HG03280 (cell line): Measurements from ENCODE around the gene PEPD.

Source experiments
- ATAC-seq: cut with Tn5 transposase; IDR thresholded peaks from one replicate; pipeline ENCODE4 v1.9.1; 2021; ENCODE audit warnings: mild to moderate bottlenecking, moderate library complexity; ENCODE audit not compliant: unreplicated experiment

PEPD gene

DNA sequence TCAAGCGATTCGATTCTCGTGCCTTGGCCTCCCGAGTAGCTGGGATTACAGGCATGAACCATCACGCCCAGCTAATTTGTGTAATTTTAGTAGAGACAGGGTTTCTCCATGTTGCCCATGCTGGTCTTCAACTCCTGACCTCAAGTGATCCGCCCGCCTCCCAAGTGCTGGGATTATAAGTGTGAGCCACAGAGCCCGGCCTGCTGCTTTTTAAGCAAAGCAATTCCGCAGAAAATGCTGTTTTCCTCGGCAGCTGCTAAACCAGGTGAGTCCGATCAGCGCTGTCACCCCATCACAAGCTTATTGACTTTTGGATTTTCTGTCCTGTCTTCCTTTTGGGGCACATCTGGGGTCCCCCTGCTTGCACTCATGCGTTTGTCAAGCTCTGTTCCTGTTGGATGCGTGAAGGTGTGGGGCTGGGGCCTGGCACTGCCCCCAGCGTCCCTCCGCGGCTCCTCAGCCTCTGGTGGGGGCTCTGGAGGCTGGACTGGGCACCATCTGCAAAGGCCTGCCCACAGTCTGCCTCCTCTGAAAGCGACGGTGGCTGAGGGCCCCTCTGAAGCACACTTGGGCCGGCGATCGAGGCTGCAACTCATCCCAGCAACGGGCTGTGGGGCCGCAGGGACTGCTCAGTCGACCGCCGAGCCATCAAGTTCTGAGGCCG lies 122.4 kb downstream of the PEPD start:
- ATAC-seq: no peak

DNA sequence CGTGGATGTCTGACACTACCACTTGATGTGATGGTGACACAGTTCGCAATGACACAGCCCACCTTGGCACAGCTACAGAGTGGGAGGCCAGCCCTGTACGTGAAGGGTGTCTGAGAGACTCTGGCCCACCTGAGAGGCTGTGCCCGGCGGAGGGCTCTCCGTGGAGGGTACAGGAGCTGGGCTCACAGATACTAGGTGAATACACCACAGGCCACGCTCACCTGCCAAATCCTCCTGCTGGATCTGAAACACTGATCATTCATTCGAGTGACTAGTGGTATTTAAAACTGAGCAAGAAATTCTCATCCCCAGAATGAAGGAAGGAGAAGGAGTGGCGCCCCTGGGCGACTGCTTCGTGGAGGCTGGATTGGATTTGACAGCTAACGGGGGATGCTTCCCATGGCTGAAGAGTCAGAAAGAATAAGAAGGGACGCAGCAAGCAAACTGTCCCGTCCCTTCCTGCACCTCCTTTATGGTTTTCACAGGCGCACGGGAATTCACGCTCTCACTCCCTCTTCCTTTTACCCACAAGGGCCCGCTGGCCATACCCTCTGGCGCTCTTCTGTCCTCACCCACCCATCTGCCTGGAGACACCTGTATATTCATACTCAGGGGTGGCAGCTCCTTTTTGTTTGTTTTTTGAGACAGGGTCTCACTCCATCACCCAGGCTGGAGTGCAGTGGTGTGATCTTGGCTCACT lies 123.1 kb downstream of the PEPD start:
- ATAC-seq: no peak

DNA sequence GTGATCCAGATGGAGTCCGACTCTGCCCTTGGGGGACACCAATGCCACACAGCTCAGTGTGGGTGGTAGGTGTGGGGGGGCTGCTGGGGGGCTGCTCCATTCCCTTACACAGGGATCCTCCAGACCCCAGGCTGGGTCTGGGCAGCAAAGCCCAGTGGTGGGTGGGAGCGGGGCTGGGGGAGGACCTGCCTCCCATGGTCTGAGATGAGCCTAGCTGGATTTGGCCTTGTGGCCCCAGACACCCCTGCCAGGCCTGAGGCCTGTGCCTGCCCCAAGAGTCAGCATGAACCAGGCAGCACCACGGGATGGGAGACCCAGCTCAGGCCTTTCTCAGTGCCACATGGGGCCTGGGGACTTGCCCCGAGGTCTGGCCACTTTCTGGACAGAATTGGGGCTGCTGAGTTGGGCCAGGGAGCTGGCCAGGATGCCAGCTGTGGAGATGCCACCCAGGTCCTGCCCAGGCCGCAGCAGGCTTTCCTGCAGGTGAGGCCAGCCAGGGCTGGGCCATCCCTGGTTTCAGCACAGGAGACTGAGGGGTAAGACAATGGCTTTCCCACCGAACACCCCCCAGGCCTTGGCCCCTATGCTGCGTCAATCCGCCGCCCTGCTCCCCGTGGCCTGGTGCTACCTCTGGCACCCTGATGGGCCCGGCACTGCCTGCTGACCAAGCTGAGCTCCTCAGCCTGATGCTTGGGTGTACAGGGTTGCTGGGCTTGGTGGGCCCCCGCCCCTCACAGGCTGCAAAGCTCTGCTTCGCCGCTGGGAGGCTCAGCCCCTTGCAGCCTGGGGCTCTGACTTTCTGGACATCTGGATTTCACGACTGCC lies 123.8 kb downstream of the PEPD start:
- no peak for ATAC-seq

GRCh38 chr19:33396701-33397535 lies 124.7 kb downstream of the PEPD start:
- ATAC-seq: no peak

DNA sequence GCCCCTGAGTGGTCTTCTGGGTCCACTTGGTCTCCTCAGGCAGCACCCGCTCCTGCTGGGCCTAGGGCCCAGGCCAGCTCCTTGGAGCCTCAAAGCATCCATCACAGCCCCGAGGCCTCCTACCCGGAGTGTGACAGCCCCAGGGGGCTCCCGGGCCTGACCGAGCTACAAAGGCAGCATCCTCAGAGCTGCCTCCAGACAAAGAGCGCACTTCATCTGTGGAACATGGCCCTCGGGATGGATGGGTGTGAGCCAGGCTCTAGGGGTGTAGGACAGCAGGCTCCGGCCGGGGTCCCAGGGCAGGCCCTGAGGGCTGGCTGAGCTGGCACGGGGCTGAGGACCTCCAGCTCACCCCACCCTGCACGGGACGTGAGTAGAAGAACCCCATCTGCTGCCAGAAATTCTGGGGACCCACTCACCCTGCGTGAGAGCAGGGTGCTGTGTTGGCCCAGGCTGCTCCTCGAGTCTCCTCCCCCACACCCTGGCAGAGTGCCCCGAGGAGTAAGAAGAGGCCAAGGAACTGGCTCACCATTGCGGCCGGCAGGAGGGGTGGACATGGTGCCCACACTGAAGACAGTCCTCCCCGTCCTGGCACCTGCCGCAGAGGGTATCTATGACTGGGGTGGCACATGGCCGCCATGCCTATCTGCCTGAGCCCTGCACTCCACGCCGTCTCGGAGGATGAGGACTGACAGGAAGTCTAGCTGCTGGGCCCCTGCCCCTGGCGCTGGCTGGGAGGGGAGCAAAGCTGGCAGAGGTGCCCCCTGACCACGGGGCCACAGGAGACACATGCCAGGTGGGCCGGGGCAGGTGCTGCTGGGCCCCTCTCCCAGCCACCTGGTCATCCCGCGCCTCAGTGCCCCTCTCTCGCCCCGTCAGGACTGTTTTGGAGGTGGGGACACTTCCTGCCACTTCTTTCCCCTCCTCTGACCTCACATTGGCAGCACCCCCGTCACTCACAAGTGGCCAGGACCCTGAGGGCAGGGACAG lies 125.7 kb downstream of the PEPD start:
- no peak for ATAC-seq

GRCh38 chr19:33394723-33395560 lies 126.6 kb downstream of the PEPD start:
- ATAC-seq: no peak

DNA sequence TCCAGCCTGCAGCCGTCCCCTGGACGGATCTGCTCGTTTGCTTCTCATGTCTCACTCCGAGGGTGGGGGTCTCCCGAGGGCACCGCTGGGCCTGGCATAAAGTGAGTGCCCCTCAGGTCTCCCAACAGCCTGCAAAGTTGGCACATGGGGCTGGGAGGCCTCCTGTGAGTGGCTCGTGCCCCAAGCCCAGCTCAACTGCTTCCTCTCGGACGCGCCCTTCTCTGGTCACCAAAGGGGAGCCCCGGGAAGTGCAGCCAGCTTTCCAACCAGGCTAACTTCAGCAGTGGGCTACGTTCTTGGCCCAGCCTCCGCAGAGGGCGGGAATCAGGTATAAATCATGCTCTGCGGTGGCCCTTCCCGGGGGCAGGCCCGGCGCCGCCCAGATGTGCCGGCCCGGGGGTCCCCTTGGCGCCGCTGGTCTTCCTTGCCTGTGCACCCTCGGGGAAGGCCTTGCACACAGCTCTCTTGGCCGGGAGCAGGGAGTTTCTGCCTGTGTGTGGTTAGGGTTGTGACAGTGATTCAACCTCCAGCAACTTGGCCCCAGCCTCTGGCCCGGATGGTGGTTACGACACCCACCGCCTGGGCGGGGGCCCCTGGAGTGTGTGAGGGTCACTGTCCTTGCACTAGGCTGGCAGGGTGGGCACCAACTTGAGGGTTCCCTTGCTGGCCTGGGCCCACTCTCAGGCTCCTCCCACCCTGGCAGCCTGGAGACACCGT lies 127.4 kb downstream of the PEPD start:
- ATAC-seq: no peak

GRCh38 chr19:33393286-33394005 lies 128.1 kb downstream of the PEPD start:
- no peak for ATAC-seq

GRCh38 chr19:33392341-33393285 lies 129.0 kb downstream of the PEPD start:
- ATAC-seq: no peak

- no peak for ATAC-seq
Observed at GRCh38 chr19:33391631-33392249, 129.9 kb downstream of the PEPD start.

- no peak for ATAC-seq
Observed at GRCh38 chr19:33390908-33391630, 130.5 kb downstream of the PEPD start.

- no peak for ATAC-seq
Observed at GRCh38 chr19:33390101-33390907, 131.3 kb downstream of the PEPD start.

DNA sequence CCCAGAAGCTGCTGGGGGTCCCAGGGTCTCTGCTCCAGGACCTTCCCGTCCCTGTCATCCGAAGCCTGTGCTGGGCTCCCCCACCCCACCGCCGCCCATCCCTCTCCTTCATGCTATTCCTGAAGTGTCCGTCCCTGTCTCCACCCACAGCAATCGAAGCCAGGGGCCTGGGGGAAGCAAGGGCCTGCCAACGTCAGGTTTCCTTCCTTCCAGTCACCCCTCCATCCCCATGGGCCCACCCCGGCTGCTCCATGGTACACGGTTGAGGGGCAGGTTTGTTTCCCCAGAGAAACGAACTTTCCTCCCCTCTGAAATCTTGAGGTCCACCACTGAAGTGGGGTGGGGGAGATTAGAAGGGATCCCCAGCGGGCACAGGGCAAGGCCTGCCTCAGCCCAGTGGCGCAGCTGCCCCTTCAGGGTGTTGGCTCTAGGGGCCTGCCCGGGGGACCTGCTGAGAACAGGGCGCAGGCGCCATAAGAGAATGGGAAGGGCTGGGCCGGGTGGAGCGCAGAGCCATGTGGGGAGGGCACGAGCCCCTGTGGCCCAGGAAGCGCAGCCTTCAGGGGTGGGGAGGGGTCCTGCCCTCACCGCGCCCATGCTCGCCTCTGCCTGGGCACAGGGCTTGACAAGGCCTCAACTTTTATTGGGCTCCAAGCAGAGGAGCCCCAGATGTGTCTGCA lies 132.0 kb downstream of the PEPD start:
- ATAC-seq: no peak
